Measurements from ENCODE around the gene TMEM270.

GRCh38 chr7:73841689-73842066, 19.3 kb upstream of the TMEM270 start:
- TF ChIP-seq POLR2A (IDR thresholded peaks at IDR 0.05) (no peak), CTCF (IDR thresholded peaks at IDR 0.05) (no peak)
